DND-41 (cell line): Measurements from ENCODE around the gene FOXO6.
A peak's percentile ranks its signal among the peaks of the same experiment; 100 is the strongest.

Experiments
- ATAC-seq: fragments of 200-7000 bp; cut with Tn5 transposase; 3 replicates; pipeline ENCODE4 v1.9.1; 2021; ENCODE audit warnings: low read depth; ENCODE audit not compliant: insufficient read depth
- DNase-seq: peaks from one replicate; pipeline ENCODE4 v3.0.0-alpha.2; 2020
- H2AFZ ChIP-seq: 2 replicates; pipeline ENCODE4 v1.6.0; 2012; ENCODE audit warnings: low read depth, low read length
- H3K27ac ChIP-seq: 2 replicates; pipeline ENCODE4 v1.5.1; 2012; ENCODE audit warnings: low read length, inconsistent platforms
- H3K27me3 ChIP-seq: fragments of 200-600 bp; sonication (generic); 2 replicates; pipeline ENCODE4 v1.6.0; 2012; ENCODE audit warnings: low read length, mild to moderate bottlenecking, inconsistent platforms; ENCODE audit not compliant: insufficient read depth, poor library complexity
- H3K36me3 ChIP-seq: 2 replicates; pipeline ENCODE4 v1.5.1; 2012; ENCODE audit warnings: low read length, inconsistent platforms; ENCODE audit not compliant: insufficient read depth
- H3K4me1 ChIP-seq: 2 replicates; pipeline ENCODE4 v1.5.1; 2012; ENCODE audit warnings: mild to moderate bottlenecking, low read length; ENCODE audit not compliant: insufficient read depth
- H3K4me2 ChIP-seq: 2 replicates; pipeline ENCODE4 v1.6.0; 2012; ENCODE audit warnings: mild to moderate bottlenecking, moderate library complexity, low read length, inconsistent platforms; ENCODE audit not compliant: insufficient read depth
- H3K4me3 ChIP-seq, 2 experiments: fragments of 200-600 bp in 1 of 2; shearing (Covaris generic) in 1 of 2; 2 replicates each; pipeline ENCODE4 v1.5.1; 2012 to 2016; ENCODE audit warnings: inconsistent platforms in 2 of 2, low read length in 2 of 2, mild to moderate bottlenecking in 2 of 2, low read depth in 1 of 2, moderate library complexity in 1 of 2
- H3K79me2 ChIP-seq: 2 replicates; pipeline ENCODE4 v1.6.0; 2012; ENCODE audit warnings: low read length, inconsistent platforms; ENCODE audit not compliant: insufficient read depth
- H3K9ac ChIP-seq: 2 replicates; pipeline ENCODE4 v1.6.0; 2012; ENCODE audit warnings: low read depth, mild to moderate bottlenecking, inconsistent platforms, low read length, moderate library complexity
- H3K9me3 ChIP-seq: 2 replicates; pipeline ENCODE4 v1.5.1; 2012; ENCODE audit warnings: low read length, moderate library complexity, mild to moderate bottlenecking, inconsistent platforms; ENCODE audit not compliant: insufficient read depth, severe bottlenecking
- H4K20me1 ChIP-seq: 2 replicates; pipeline ENCODE4 v1.6.0; 2012; ENCODE audit warnings: low read length; ENCODE audit not compliant: insufficient read depth
- CTCF ChIP-seq: IDR thresholded peaks from 2 replicates; pipeline ENCODE4 v1.5.1; 2012; ENCODE audit warnings: borderline replicate concordance, low read length, moderate library complexity, mild to moderate bottlenecking; ENCODE audit not compliant: poor library complexity, severe bottlenecking; ENCODE audit errors: extremely low read depth
- EZH2 ChIP-seq: IDR thresholded peaks from 3 replicates; pipeline ENCODE4 v1.6.1; 2012; ENCODE audit warnings: borderline replicate concordance, low read depth, mild to moderate bottlenecking, moderate library complexity, low read length, inconsistent platforms; ENCODE audit not compliant: severe bottlenecking

Gene FOXO6

GRCh38 chr1:41363591-41364320 lies 2.5 kb downstream of the FOXO6 start:
- Histone ChIP-seq H3K9ac (no peak overlapping the region), H3K4me1 (peaks cover 49% of the 10 kb centered on the region), H3K9me3 (no peaks in the 10 kb centered on the region), H3K36me3 (no peaks in the 10 kb centered on the region), H3K4me2 (peak overlapping the region; percentile 12; the same call in 1 of the 2 replicates), H2AFZ (no peak overlapping the region), H4K20me1 (peaks cover 27% of the 10 kb centered on the region), H3K27me3 (peaks cover 18% of the 10 kb centered on the region), H3K4me3 (no peak overlapping the region), H3K27ac (no peak overlapping the region), H3K79me2 (no peaks in the 10 kb centered on the region)
- DNase-seq (no peak), ATAC-seq (no peak)
- TF ChIP-seq CTCF (no peak), EZH2 (no peak)

GRCh38 chr1:41364442-41365319 lies 3.4 kb downstream of the FOXO6 start:
- no peaks in the 10 kb centered on the region for H3K79me2 ChIP-seq
- peaks cover 18% of the 10 kb centered on the region for H3K27me3 ChIP-seq
- H3K9ac ChIP-seq = no peak overlapping the region
- H3K4me1 ChIP-seq = peaks cover 49% of the 10 kb centered on the region
- H3K4me2 ChIP-seq = no peak overlapping the region
- H3K27ac ChIP-seq = no peak overlapping the region
- H3K36me3 ChIP-seq = no peaks in the 10 kb centered on the region
- no peak for DNase-seq
- no peaks in the 10 kb centered on the region for H3K9me3 ChIP-seq
- no peak overlapping the region for H2AFZ ChIP-seq
- peaks cover 27% of the 10 kb centered on the region for H4K20me1 ChIP-seq
- no peak overlapping the region for H3K4me3 ChIP-seq
- ATAC-seq = no peak
- TF ChIP-seq CTCF (no peak), EZH2 (no peak)

GRCh38 chr1:41365320-41365633 lies 4.0 kb downstream of the FOXO6 start:
- Histone ChIP-seq H4K20me1 (peaks cover 21% of the 10 kb centered on the region), H3K9ac (no peak overlapping the region), H3K4me2 (peak overlapping the region; percentile 85; the same call in 1 of the 2 replicates), H3K27ac (no peak overlapping the region), H3K4me3 (no peak overlapping the region; a peak in 1 of 4 replicates), H3K27me3 (peaks cover 18% of the 10 kb centered on the region), H3K79me2 (no peaks in the 10 kb centered on the region), H3K9me3 (no peaks in the 10 kb centered on the region), H3K36me3 (no peaks in the 10 kb centered on the region), H2AFZ (no peak overlapping the region), H3K4me1 (peaks cover 49% of the 10 kb centered on the region)
- TF ChIP-seq CTCF (no peak), EZH2 (no peak)
- ATAC-seq (no peak), DNase-seq (no peak)
